Erythroblast (primary cell): ENCODE measurements around the gene C1QC.

Experiments
- DNase-seq, 2 experiments: peaks; one replicate each; lab custom pipeline; 2025; lab: John Stamatoyannopoulos, UW
- GATA1 ChIP-seq: IDR thresholded peaks from 2 replicates; pipeline ENCODE4 v1.6.1; 2011; ENCODE audit warnings: low read depth, mild to moderate bottlenecking, control low read depth, low read length, moderate library complexity
- POLR2A ChIP-seq: IDR thresholded peaks from 2 replicates; pipeline ENCODE4 v1.6.1; 2011; ENCODE audit warnings: mild to moderate bottlenecking, low read length

Gene C1QC

DNA sequence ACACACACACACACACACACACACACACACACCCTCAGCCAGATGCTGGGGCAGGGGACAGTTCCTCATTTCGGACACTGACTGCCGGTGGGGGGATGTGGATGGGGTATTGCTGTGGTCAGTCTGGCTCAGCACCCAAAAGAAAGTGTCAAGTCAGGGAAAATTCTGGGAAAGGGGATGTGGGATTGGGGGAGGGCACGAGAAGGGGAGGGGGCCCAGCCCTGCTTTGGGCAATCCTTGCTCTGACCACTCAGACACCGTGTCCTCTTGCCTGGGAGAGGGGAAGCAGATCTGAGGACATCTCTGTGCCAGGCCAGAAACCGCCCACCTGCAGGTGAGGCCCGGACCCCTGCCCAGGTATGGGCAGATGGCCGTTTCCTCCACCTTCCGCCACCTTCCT is at the start of gene C1QC:
TSS of gene C1QC (plus strand) at position 253 of the 400 bp plus-strand sequence. CDS start 391 bp downstream, outside the sequence.
- DNase-seq = no peak
- TF ChIP-seq POLR2A (no peak), GATA1 (no peak)

GRCh38 chr1:22594396-22594795 is 49.0 kb upstream of the C1QC start:
- TF ChIP-seq GATA1 (no peak), POLR2A (no peak)

GRCh38 chr1:22595108-22595507 is 48.3 kb upstream of the C1QC start:
- no peak for TF ChIP-seq POLR2A
- TF ChIP-seq GATA1 = no peak
- no peak for DNase-seq

More at GRCh38 chr1:22594396-22594795, 49.0 kb upstream of the C1QC start:
- DNase-seq = no peak

GRCh38 chr1:22597301-22597965 is 46.0 kb upstream of the C1QC start:
- DNase-seq = no peak
- TF ChIP-seq GATA1 (no peak), POLR2A (no peak)

- TF ChIP-seq GATA1 (no peak), POLR2A (no peak)
- DNase-seq = no peak
These were observed 45.4 kb upstream of the C1QC start for GRCh38 chr1:22597996-22598395.

GRCh38 chr1:22598736-22599135 is 44.7 kb upstream of the C1QC start:
- no peak for DNase-seq
- TF ChIP-seq POLR2A = no peak
- TF ChIP-seq GATA1 = no peak

GRCh38 chr1:22600071-22600816 is 43.2 kb upstream of the C1QC start:
- TF ChIP-seq GATA1 (no peak), POLR2A (no peak)
- DNase-seq = no peak

DNA sequence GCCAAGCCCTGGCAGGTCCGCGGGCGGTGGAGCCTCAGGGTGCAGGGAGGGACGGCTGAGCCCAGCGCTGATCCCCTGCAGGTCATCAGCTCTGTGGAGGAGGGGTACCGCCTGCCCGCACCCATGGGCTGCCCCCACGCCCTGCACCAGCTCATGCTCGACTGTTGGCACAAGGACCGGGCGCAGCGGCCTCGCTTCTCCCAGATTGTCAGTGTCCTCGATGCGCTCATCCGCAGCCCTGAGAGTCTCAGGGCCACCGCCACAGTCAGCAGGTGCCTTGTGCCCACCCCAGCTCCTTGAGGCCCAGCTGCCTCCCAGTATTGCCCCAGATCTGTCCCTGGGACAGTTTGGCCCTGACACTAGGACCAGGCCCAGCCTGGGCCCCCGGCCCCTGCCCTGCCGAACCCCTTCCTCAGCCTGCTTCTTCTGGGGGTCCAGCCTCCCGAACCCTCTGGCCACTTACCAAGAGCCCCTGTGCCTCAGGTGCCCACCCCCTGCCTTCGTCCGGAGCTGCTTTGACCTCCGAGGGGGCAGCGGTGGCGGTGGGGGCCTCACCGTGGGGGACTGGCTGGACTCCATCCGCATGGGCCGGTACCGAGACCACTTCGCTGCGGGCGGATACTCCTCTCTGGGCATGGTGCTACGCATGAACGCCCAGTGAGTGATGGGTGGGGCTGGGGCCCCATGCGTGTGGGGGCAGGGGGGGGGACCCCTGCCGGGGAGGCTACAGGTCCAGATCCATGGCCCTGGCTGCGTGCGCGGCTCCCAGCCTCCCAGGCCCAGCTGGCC is 42.4 kb upstream of the C1QC start:
- TF ChIP-seq POLR2A (no peak), GATA1 (no peak)
- no peak for DNase-seq

GRCh38 chr1:22601610-22602009 is 41.8 kb upstream of the C1QC start:
- TF ChIP-seq POLR2A = no peak
- no peak for DNase-seq

DNA sequence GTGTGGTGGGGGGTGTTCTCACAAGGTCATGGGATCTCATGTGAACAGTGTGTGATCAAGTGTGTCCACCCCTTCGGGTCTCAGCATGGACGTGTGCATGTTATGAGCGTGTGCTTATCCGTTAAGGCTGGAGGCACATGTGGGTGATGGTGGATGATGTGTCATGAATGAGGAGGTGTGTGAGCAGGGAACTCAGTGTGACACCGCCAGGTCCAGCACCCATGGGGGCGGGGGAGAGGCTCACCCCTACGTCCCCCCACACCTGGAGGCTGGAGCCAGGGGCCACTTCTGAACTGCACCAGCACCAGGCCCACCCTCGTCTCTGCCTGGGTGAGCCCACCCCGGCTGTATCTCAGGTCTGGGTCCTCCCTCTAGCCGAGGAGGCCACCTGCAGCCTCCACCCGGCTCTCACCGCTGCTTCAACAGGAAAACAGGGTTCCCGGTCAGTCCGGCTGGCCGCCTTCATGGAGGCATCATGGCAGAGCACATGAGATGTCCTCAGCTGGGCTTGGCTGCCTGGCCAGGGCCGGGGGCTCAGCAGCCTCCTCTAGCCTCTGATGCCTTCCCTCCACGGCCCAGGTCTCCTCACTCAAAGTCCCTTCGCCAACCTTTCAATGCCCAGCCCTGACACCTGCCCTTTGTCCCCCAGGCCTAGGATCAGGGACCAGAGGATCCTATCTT is 41.2 kb upstream of the C1QC start:
- no peak for TF ChIP-seq POLR2A
- no peak for TF ChIP-seq GATA1
- no peak for DNase-seq

DNA sequence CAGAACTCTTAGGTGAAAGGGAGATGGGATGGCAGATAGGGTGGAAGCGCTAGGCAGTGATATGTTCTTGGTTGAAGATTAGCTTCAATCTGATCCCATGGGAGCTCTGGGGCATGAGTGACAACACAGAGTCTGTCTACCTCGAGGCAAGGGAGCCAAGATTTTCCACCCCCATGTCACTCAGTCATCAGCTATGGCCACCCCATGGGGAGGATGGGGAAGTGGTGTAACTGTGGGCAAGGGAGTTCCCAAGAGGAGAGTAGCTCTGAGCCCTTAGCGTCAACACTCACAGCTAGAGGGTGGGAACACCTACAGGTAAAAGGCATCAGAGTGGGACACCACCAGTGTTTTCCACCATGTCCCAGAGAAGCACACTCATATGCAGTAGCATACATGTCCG is 37.3 kb upstream of the C1QC start:
- DNase-seq = no peak
- TF ChIP-seq GATA1 = no peak
- no peak for TF ChIP-seq POLR2A

DNA sequence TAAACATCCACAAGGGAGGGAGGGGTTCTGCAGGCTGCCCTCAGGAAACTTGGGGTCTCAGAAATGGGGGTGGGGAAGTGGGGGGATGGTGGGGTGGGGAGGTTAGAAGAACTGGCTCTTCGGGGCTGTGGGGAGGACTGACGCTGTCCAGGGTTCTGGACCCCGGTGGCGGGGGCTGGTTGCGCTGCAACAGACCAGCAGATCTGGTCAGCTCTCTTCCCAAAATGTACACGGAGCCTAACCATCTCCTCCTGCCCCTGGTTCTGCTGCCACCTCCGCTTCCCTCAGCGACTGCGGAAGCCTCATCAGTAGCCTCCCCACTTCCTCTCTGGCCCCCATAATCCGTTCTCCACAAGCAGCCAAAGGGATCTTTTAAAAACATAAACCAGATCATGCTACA is 36.3 kb upstream of the C1QC start:
- DNase-seq = no peak
- TF ChIP-seq GATA1 (no peak), POLR2A (no peak)

- no peak for TF ChIP-seq POLR2A
- TF ChIP-seq GATA1 = no peak
- no peak for DNase-seq
These were observed 35.1 kb upstream of the C1QC start for GRCh38 chr1:22608361-22608760.

- TF ChIP-seq GATA1 (no peak), POLR2A (no peak)
- DNase-seq = no peak
These were observed 34.1 kb upstream of the C1QC start for GRCh38 chr1:22609291-22609690.
